Mesenchymal stem cell (in vitro differentiated cells and primary cell): Measurements from ENCODE around the gene OR4D2.
A peak's percentile ranks its signal among the peaks of the same experiment; 100 is the strongest.

Source experiments
- DNase-seq: peaks from one replicate; pipeline ENCODE4 v3.0.0-alpha.2; 2013
- H2AFZ ChIP-seq: one replicate; pipeline ENCODE4 v1.6.1; 2013; ENCODE audit warnings: low read depth, mild to moderate bottlenecking, control low read depth, inconsistent platforms, low read length, moderate library complexity
- H2AK5ac ChIP-seq: 2 replicates; pipeline ENCODE4 v1.6.1; 2013; ENCODE audit warnings: low read length, moderate library complexity, mild to moderate bottlenecking, inconsistent platforms; ENCODE audit not compliant: severe bottlenecking
- H2BK120ac ChIP-seq: one replicate; pipeline ENCODE4 v1.6.1; 2013; ENCODE audit warnings: low read depth, mild to moderate bottlenecking, inconsistent platforms, low read length, moderate library complexity
- H2BK12ac ChIP-seq, 2 experiments: one replicate each; pipeline ENCODE4 v1.6.1; 2013; ENCODE audit warnings: inconsistent platforms in 2 of 2, low read length in 2 of 2, mild to moderate bottlenecking in 2 of 2, moderate library complexity in 2 of 2, control low read depth in 1 of 2
- H2BK15ac ChIP-seq: one replicate; pipeline ENCODE4 v1.6.1; 2013; ENCODE audit warnings: mild to moderate bottlenecking, low read depth, inconsistent platforms; ENCODE audit not compliant: poor library complexity, severe bottlenecking
- H2BK5ac ChIP-seq: 2 replicates; pipeline ENCODE4 v1.6.1; 2013; ENCODE audit warnings: low read depth, mild to moderate bottlenecking, low read length, control low read depth, inconsistent platforms; ENCODE audit not compliant: poor library complexity, severe bottlenecking
- H3K14ac ChIP-seq, 2 experiments: one replicate each; pipeline ENCODE4 v1.6.1; 2013; ENCODE audit warnings: inconsistent platforms in 2 of 2, low read length in 2 of 2, control low read depth in 1 of 2, mild to moderate bottlenecking in 1 of 2, moderate library complexity in 1 of 2
- H3K18ac ChIP-seq, 2 experiments: one replicate each; pipeline ENCODE4 v1.6.1; 2013; ENCODE audit warnings: inconsistent platforms in 2 of 2, low read length in 2 of 2, control low read depth in 1 of 2, low read depth in 1 of 2, mild to moderate bottlenecking in 1 of 2
- H3K23ac ChIP-seq, 2 experiments: one replicate each; pipeline ENCODE4 v1.6.1; 2013; ENCODE audit warnings: inconsistent platforms in 2 of 2, low read length in 2 of 2, mild to moderate bottlenecking in 2 of 2, moderate library complexity in 2 of 2, control low read depth in 1 of 2
- H3K27ac ChIP-seq: 2 replicates; pipeline ENCODE4 v1.5.1; 2013; ENCODE audit warnings: mild to moderate bottlenecking, moderate library complexity, low read length, control low read depth, inconsistent platforms; ENCODE audit not compliant: poor library complexity, severe bottlenecking
- H3K27me3 ChIP-seq, 2 experiments: 2 replicates each; pipeline versions ENCODE4 v1.6.1 to v1.7.0; 2013; ENCODE audit warnings: low read length in 2 of 2, mild to moderate bottlenecking in 2 of 2, moderate library complexity in 2 of 2, control low read depth in 1 of 2, inconsistent platforms in 1 of 2; ENCODE audit not compliant: control insufficient read depth in 1 of 2, insufficient read depth in 1 of 2
- H3K36me3 ChIP-seq, 2 experiments: 2 replicates each; pipeline versions ENCODE4 v1.6.1 to v1.7.0; 2013; ENCODE audit warnings: low read length in 2 of 2, control low read depth in 1 of 2, inconsistent platforms in 1 of 2, low read depth in 1 of 2, mild to moderate bottlenecking in 1 of 2; ENCODE audit not compliant: insufficient read depth in 2 of 2, control insufficient read depth in 1 of 2
- H3K4ac ChIP-seq, 2 experiments: one replicate each; pipeline ENCODE4 v1.6.1; 2013; ENCODE audit warnings: inconsistent platforms in 2 of 2, low read length in 2 of 2, mild to moderate bottlenecking in 2 of 2, moderate library complexity in 2 of 2, control low read depth in 1 of 2, low read depth in 1 of 2
- H3K4me1 ChIP-seq: 2 replicates; pipeline ENCODE4 v1.6.1; 2013; ENCODE audit warnings: low read depth, low read length, control low read depth; ENCODE audit not compliant: control insufficient read depth, insufficient read depth
- H3K4me2 ChIP-seq: 2 replicates; pipeline ENCODE4 v1.6.1; 2013; ENCODE audit warnings: low read length, mild to moderate bottlenecking, inconsistent platforms; ENCODE audit not compliant: poor library complexity, severe bottlenecking
- H3K4me3 ChIP-seq, 2 experiments: 2 replicates each; pipeline versions ENCODE4 v1.5.1 to v1.7.0; 2013; ENCODE audit warnings: low read length in 2 of 2, mild to moderate bottlenecking in 2 of 2, control low read depth in 1 of 2, low read depth in 1 of 2; ENCODE audit not compliant: insufficient read depth in 1 of 2
- H3K79me1 ChIP-seq: replicated peaks from 2 replicates; pipeline ENCODE4 v1.6.1; 2013; ENCODE audit warnings: mild to moderate bottlenecking, control low read depth, low read length, inconsistent platforms; ENCODE audit not compliant: poor library complexity, severe bottlenecking
- H3K9ac ChIP-seq: 2 replicates; pipeline ENCODE4 v1.7.0; 2013; ENCODE audit warnings: mild to moderate bottlenecking, low read length, moderate library complexity
- H3K9me3 ChIP-seq: 2 replicates; pipeline ENCODE4 v1.7.0; 2013; ENCODE audit warnings: mild to moderate bottlenecking, low read length; ENCODE audit not compliant: control insufficient read depth
- H4K8ac ChIP-seq: one replicate; pipeline ENCODE4 v1.6.1; 2013; ENCODE audit warnings: inconsistent platforms, mild to moderate bottlenecking, low read length, moderate library complexity
- H4K91ac ChIP-seq: one replicate; pipeline ENCODE4 v1.6.1; 2013; ENCODE audit warnings: mild to moderate bottlenecking, low read length, inconsistent platforms
- WGBS: methylation state at CpG from one replicate; pipeline ENCODE4 v1.1.7; 2013; ENCODE audit warnings: mixed read lengths; 5-methylcytosine and 5-hydroxymethylcytosine counted together

Gene OR4D2

DNA sequence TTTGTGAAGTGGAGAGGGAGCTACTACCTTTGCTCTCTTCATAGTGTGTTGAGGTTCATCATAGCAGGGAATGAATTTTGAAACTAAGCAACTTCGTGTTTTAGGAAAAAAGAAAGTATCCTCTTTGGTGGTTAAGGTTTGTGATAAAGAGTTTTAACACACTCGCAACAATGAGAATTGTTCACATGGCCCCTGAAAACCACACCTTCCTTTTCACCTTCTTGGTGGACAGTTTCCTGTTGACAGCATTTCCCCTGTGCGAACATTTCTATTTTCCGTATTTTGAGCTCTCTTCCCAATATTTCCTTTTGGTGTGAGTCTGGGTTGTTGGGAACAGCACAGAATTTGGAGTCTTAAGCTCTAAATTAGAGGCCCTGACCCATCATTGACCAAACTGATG lies 3.8 kb downstream of the OR4D2 start:
- H4K8ac ChIP-seq = no peak overlapping the region
- no peaks in the 10 kb centered on the region for H3K9me3 ChIP-seq
- H3K4ac ChIP-seq = no peak overlapping the region
- H3K4me1 ChIP-seq = no peaks in the 10 kb centered on the region
- no peak overlapping the region for H2AFZ ChIP-seq
- H3K18ac ChIP-seq = no peak overlapping the region
- no peak overlapping the region for H2BK15ac ChIP-seq
- H3K27me3 ChIP-seq = peaks cover 26 to 55% of the 10 kb centered on the region in 2 experiments
- WGBS = 50% methylated on average over 2 of the region's 4 CpGs
- H2BK12ac ChIP-seq = no peak overlapping the region
- no peak overlapping the region for H3K14ac ChIP-seq
- no peak overlapping the region for H2AK5ac ChIP-seq
- no peak overlapping the region for H3K23ac ChIP-seq
- no peak overlapping the region for H3K4me3 ChIP-seq
- no peak for DNase-seq
- H3K9ac ChIP-seq = no peak overlapping the region
- H3K4me2 ChIP-seq = no peak overlapping the region
- H2BK5ac ChIP-seq = no peak overlapping the region
- no peak overlapping the region for H3K27ac ChIP-seq
- H4K91ac ChIP-seq = no peak overlapping the region
- H2BK120ac ChIP-seq = no peak overlapping the region
- H3K36me3 ChIP-seq = no peaks in the 10 kb centered on the region
- no peaks in the 10 kb centered on the region for H3K79me1 ChIP-seq

- H3K27ac ChIP-seq = no peak overlapping the region
- WGBS = 45% methylated on average over 2 of the region's 2 CpGs
Measured at GRCh38 chr17:58172369-58173071, 5.7 kb downstream of the OR4D2 start.

DNA sequence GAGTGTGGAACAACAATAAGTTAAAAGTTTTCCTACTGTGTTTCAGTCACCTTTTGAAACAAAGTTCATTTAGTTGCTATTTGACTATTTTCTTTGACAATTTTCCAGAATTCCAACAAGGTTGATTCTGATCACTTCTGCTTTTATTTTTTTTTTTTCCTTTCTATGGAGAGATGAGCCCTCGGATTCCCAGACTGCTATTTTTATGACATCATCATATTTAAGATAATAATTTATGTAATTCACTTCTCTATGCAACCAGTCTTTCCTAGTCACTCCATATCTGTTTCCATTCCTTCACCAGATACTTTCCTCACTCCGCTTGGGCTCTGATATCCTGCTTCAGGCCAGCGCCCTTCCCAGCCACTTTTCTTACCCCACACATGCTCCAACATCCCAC lies 8.1 kb downstream of the OR4D2 start:
- DNase-seq = no peak
- Histone ChIP-seq H3K14ac (no peak overlapping the region), H3K4me1 (no peaks in the 10 kb centered on the region), H4K91ac (no peak overlapping the region), H3K9ac (no peak overlapping the region), H3K4ac (no peak overlapping the region), H3K27me3 (peaks cover 11 to 51% of the 10 kb centered on the region in 2 experiments), H3K79me1 (no peaks in the 10 kb centered on the region), H3K23ac (no peak overlapping the region), H3K18ac (no peak overlapping the region), H2BK12ac (no peak overlapping the region), H3K4me2 (no peak overlapping the region), H3K36me3 (no peaks in the 10 kb centered on the region), H2AK5ac (no peak overlapping the region), H3K27ac (no peak overlapping the region), H4K8ac (no peak overlapping the region), H2BK5ac (no peak overlapping the region), H2BK120ac (no peak overlapping the region), H3K4me3 (no peak overlapping the region), H2BK15ac (no peak overlapping the region), H2AFZ (no peak overlapping the region), H3K9me3 (no peaks in the 10 kb centered on the region)
- WGBS = 49% methylated on average over 2 of the region's 3 CpGs

More at GRCh38 chr17:58172369-58173071, 5.7 kb downstream of the OR4D2 start:
- H2BK120ac ChIP-seq = no peak overlapping the region
- no peak overlapping the region for H4K8ac ChIP-seq
- no peak overlapping the region for H3K4ac ChIP-seq
- no peak overlapping the region for H2BK5ac ChIP-seq
- no peak overlapping the region for H4K91ac ChIP-seq
- H3K9ac ChIP-seq = no peak overlapping the region
- no peaks in the 10 kb centered on the region for H3K4me1 ChIP-seq
- peak; percentile 10 for DNase-seq
- H3K4me3 ChIP-seq = no peak overlapping the region
- H2BK12ac ChIP-seq = no peak overlapping the region
- H3K23ac ChIP-seq = no peak overlapping the region
- no peak overlapping the region for H2AK5ac ChIP-seq
- H3K27me3 ChIP-seq = peaks cover 23 to 56% of the 10 kb centered on the region in 2 experiments
- no peak overlapping the region for H2BK15ac ChIP-seq
- no peak overlapping the region for H2AFZ ChIP-seq
- no peaks in the 10 kb centered on the region for H3K36me3 ChIP-seq
- no peak overlapping the region for H3K18ac ChIP-seq
- H3K4me2 ChIP-seq = no peak overlapping the region
- H3K79me1 ChIP-seq = no peaks in the 10 kb centered on the region
- no peak overlapping the region for H3K14ac ChIP-seq
- H3K9me3 ChIP-seq = no peaks in the 10 kb centered on the region

DNA sequence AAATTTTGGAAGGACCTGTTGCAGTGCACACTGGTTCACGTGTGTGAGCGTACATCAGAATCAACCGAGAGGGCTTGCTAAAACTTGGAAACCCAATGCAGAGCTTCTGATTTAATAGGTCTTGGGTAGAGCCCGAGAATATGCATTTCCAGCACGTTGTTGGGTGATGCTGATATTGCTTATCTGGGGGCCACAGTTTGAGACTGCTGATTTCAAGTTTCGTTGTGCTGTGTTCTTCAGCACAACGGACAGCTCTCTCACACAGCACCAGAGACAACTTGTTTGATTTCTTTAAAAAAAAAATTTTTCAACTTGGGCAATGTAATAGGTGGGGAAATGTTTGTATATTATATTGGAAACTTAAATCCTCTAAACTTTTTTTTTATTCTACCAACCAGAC lies 9.4 kb downstream of the OR4D2 start:
- Histone ChIP-seq H3K23ac (no peak overlapping the region), H2AFZ (no peak overlapping the region), H4K8ac (no peak overlapping the region), H3K14ac (no peak overlapping the region), H2BK15ac (no peak overlapping the region), H3K9me3 (no peaks in the 10 kb centered on the region), H2BK5ac (no peak overlapping the region), H3K18ac (no peak overlapping the region), H3K27me3 (peaks cover 13 to 55% of the 10 kb centered on the region in 2 experiments), H3K9ac (no peak overlapping the region), H2AK5ac (no peak overlapping the region), H4K91ac (no peak overlapping the region), H3K36me3 (no peaks in the 10 kb centered on the region), H3K79me1 (no peaks in the 10 kb centered on the region), H3K27ac (no peak overlapping the region), H2BK120ac (no peak overlapping the region), H3K4me1 (no peaks in the 10 kb centered on the region), H3K4me3 (no peak overlapping the region), H3K4ac (no peak overlapping the region), H3K4me2 (no peak overlapping the region), H2BK12ac (no peak overlapping the region)
- DNase-seq = peak; percentile 11
- WGBS = 41% methylated on average over 5 of the region's 7 CpGs
